22Rv1 (cell line): ENCODE measurements around the gene SLC39A12.

Experiments
- CTCF ChIP-seq: fragments of 450-650 bp; IDR thresholded peaks from 2 replicates; pipeline ENCODE4 v1.5.1; 2017; ENCODE audit warnings: mild to moderate bottlenecking
- ZFX ChIP-seq: fragments of 450-650 bp; IDR thresholded peaks from 2 replicates; pipeline ENCODE4 v1.6.1; 2017; ENCODE audit warnings: antibody characterized with exemption, borderline replicate concordance

GRCh38 chr10:18005781-18006456, 54.2 kb downstream of the SLC39A12 start:
- TF ChIP-seq CTCF: no peak
- no peak for TF ChIP-seq ZFX
